NCI-H2029 treated with DMSO at 0.1 percent for 48 hours (cell line): Measurements from ENCODE around the gene LLPH.
A peak's percentile ranks its signal among the peaks of the same experiment; 100 is the strongest.

ENCODE experiments used
- DNase-seq: peaks from one replicate; lab custom pipeline; 2025; lab: John Stamatoyannopoulos, UW

Gene LLPH

DNA sequence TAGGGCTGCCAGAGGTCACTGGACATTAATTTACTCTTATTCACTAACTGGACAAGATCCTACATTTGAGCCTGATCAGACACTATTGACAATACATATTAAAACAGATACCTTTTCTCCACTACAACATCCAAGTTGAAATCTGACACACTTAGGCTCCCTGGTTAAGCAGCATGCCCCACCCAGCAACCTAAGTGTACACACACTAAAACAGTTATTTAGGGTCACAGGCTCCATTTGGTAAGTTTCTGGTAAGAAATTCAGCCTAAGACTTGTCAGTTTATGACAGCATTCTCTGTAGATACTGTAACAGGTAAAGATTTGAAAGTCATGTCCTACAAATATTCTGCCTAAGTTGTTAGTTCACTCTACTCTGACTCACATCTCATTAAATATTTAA, 12.3 kb upstream of the LLPH start:
- no peak for DNase-seq

DNA sequence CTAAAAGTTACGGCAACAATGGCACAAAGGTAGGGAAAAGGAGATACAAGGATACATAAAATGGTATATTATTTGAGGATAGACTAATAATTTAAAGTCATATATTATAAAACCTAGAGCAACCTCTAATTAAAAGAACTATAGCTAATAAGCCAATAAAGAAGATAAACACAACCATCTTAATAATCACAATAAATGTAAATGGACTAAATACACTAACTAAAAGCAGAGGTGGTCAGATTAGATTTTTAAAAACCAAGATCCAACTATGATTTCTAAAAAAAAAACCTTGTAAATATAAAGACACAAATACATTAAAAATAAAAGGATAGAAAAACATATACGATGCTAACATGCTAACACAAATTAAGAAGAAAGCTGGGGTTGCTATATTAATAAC, 10.7 kb upstream of the LLPH start:
- no peak for DNase-seq

DNA sequence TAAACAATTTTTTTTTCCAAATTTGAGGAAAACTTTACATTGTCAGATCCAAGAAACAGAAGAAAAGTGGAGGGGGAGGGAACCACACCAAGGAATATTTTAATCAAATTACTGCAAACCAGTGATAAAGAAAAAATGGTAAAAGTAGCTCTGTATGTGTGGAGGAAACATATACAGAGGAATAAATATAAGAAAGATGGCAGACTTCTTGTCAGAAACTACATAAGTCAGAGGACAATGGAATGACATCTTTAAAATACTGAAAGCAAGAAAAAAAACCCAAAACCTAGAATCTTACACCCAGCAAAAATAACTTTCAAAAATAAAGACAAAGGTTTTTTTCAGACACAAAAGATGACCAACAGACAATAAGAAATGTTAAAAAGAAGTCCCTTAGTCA, 10.2 kb upstream of the LLPH start:
- DNase-seq, result no peak

- no peak for DNase-seq
These were observed 8.8 kb upstream of the LLPH start for GRCh38 chr12:66139328-66139727.

GRCh38 chr12:66137937-66138336, 7.4 kb upstream of the LLPH start:
- no peak for DNase-seq

DNA sequence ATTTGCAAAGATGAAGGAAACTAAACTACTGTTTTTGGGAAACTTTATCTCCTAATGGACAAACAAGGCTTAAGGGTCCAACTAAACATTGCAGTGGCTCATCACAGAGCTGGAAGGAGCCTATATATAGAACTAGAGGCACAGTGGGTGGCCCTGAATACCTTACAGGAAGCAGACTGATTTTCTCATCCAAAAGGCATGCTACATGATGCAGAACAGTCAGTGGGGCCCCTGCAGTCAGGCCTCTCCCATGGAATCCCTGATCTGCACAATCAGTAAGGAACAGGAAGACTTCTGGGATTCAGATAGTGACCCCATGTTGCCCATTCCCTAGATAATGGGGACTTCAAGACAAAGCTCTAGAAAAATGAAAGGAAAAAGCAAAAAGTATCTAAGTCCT, 1.9 kb upstream of the LLPH start:
- DNase-seq, result no peak

DNA sequence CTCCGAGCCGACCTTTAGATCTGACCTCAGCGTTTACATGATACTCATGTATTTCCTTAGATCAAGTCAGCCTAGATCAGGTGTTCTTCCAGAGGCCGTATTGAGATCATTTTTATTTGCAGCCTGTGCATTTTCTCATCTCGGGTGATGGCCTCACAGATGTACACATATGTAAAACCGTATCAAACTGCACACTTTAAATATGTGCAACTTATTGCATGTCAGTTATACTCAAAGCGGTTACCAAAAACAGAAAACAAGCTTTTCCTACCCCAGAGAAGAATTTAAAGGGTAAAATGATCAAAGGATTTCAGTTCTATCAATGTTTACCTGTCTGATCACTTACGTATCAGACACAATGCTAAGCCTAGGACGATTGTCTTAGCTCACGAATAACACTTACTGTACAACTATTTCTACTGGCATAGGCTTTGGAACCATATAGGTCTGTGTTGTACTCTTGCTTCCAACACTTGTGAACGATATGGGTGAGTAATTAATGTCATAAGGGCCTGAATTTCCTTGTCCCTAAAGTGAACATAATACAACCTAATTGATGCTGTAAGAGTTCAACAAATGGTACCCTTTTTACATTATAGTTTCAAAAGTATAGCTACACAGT, 628 bp upstream of the LLPH start:
- peak; percentile 48 for DNase-seq

GRCh38 chr12:66129934-66130266, 650 bp downstream of the LLPH start:
- DNase-seq, result no peak

GRCh38 chr12:66127650-66128049, 2.9 kb downstream of the LLPH start:
- DNase-seq, result no peak

GRCh38 chr12:66120477-66120876, 10.1 kb downstream of the LLPH start:
- DNase-seq, result no peak

DNA sequence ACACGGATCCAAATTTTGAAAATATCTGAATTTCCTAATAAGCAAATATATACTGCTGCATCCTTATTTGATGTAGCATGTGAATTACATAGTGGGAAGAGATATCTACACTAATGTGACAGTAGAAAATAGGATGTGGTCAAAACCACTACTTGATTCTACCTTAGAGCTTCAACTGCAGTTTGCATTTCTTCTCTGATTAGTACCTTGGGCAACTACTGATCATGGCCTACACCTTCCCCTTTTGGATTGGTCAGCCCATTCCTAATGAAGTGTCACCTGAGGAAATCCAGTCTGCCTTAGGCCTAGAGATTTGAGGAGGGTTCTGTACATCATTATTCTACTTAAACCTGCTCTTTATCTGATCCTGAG, 10.7 kb downstream of the LLPH start:
- DNase-seq, result no peak

DNA sequence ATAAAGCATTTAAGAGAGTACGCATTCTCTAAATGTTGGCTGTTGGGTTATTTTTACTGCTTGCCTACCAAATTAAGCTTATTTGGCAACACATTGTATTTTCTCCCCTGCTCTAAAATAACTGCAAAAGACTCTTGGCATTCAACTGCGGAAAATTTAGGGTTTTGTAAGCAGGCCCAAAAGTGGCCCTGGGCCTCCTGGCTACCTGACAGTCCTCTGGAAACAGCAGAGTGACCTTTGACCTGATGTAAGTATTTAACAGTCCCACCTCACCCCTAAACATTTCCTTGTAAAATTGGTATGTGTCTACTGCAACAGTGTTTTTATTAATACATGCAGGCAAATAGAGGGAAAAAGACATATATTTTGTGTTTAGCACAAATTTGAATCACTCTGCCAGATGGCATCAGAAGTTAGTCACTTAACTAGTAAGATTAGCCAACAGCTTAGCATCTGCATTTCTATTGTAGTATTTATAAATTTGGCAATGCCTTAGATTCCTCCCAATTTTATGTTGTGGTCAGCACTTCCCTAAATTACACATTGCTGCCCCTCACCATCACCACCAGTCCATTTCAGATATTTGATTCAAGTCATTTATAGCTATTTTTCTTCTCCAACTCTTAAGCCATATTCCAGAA, 11.2 kb downstream of the LLPH start:
- DNase-seq, result no peak

DNA sequence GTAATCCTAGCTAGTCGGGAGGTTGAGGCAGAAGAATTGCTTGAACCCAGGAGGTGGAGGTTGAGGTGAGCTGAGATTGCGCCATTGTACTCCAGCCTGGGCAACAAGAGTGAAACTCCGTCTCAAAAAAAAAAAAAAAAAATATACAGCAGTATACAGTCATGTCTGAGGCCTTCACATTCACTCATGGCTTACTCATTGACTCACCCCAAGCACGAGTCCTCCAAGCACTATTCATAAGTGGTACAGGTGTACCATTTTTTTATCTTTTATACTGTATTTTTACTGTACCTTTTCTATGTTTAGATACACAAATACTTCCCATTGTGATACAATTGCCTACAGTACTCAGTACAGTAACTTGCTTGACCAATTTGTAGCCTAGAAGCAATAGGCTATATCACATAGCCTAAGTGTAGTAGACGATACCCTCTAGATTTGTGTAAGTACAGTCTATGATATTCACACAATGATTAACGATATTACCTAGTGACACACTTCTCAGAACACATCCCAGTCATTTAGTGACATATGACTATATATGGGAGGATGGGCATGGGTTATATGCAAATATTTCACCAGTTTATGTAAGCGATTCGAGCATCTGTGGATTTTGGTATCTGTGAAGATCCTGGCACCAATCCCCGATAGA, 12.2 kb downstream of the LLPH start:
- no peak for DNase-seq

DNA sequence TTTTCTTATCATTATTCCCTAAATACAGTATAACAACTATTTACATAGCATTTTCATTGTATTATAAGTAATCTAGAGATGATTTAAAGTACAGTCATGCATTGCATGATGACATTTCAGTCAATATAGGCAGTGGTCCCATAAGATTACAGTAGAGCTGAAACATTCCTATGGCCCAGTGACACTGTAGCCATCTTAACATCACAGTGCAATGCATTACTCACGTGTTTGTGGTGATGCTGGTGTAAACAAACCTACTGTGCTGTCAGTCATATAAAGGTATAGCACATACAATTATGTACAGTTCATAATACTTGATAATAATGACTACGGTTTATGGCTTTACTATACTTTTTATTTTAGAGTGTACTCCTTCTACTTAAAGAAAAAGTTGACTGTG, 13.3 kb downstream of the LLPH start:
- DNase-seq, result no peak

- peak; percentile 15 for DNase-seq
These were observed 15.4 kb downstream of the LLPH start for GRCh38 chr12:66115071-66115600.

DNA sequence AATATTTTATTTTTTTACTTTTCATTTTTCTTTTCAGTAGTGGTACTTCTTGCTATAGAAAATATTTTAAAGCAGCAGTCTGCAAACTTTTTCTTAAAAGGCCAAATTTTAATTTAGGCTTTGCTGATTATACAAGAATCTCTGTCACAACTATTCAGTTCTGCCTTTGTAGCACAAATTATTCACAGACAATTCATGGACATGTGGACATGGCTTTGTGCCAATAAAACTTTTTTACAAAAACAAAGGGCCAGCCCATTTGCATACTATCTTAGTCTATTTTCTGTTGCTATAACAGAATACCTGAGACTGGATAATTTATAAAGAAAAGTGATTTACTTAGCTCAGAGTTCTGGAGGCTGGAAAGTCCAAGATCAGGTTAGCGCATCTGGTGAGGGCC, 17.1 kb downstream of the LLPH start:
- no peak for DNase-seq

GRCh38 chr12:66111605-66112004, 18.9 kb downstream of the LLPH start:
- DNase-seq, result no peak

DNA sequence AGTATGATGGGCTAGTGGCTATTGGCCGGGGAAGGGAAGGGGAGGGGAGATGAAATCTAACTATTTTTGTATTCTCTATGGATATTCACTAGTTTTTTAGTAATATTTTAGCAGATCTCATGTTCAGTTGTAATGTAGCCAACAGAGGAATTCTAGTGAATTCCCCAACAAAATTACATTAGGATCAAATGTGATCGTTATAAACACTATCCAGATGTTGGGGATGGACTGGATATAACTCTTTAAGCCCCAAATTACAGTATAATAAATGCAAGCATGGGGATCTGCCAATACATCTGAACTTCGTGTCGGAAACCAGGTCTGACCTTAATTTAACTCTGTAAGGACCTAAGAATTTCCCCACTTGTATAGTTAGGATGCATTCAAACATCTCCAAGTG, 21.5 kb downstream of the LLPH start:
- no peak for DNase-seq

- DNase-seq, result no peak
These were observed 22.2 kb downstream of the LLPH start for GRCh38 chr12:66108386-66108785.

GRCh38 chr12:66107451-66107915, 23.1 kb downstream of the LLPH start:
- peak; percentile 86 for DNase-seq

DNA sequence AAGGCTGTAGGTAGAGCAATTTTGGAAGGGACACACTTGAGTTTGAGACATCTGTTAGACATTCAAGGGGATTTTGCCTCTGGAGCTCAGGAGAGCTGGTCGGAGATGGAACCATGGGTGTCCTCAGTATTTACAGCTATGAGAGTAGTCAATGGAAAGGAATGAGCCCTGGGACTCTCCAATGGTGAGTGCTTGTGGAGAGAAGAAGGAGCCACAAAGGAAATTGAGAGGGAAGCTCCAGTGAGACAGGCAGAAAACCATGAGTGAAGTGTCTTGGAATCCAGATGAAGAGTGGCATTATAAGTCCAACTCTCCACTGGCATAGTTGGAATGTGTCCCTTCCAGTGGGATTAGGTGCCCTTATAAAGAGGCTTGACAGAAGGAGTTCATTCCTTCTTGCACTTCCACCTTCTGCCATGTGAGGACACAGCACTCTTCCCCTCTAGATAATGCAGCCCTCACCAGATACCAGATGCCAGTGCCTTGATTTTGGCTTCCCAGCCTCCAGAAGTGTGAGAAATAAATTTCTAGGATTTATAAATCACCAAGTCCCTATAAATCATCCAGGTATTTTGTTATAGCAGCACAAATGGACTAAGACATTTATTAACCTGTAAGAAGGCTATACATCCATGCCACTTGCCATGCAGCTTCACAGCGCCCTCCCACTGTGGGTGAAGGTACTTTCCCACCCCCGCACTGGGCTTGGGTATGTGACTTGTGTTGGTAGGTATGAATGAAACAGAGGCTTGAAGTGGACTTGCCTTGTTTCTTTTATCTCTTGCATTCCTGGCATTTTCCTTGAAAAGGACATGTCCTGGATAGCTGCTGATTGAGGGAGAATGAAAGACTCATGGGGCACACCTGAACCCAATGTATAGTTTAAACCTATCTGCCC, 27.3 kb downstream of the LLPH start:
- no peak for DNase-seq

DNA sequence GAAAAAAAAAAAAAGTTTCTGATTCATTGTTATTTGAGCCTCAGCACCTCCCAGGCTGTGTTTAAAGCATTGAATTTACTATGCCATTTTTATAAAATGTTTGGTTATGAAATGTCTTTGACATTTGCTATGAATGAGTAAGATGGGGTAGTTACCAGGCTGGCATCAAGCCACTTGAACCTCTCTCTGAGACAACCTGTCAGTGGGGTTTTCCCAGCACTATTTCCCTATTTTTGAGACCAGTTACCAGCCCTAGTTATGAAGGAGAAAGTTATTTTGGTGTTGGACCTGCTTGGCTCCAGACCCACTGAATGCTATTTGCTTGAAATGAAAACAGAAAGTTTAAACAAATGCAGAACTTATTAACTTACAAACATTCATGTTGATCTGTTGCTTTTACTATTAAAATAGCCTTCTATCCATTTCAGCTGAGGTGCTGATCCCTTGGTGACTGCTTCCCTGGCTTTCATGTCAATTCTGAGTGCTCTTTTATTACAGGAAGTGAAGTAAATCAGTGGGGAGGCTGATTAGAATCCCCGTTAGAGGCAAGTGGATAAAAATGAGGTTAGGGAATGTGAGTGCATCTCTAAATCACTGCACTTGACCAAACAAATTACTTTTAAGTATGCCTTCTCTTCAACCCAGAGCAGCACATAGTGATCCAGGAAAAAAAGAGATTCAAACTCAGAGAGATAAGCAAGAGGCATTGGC, 37.8 kb downstream of the LLPH start:
- no peak for DNase-seq
